Fibroblast of the aortic adventitia (primary cell): Measurements from ENCODE around the gene MDM4. TPM values are rescaled to one million over a fixed set of nuclear protein-coding genes. Genes with fewer than 3 reads are reported as not detected.

Source experiments
- DNase-seq: peaks from one replicate; pipeline ENCODE4 v3.0.0-alpha.2; 2010; ENCODE audit warnings: low read depth
- H3K4me3 ChIP-seq: 2 replicates; pipeline ENCODE4 v1.5.1; 2011; ENCODE audit warnings: low read depth, mild to moderate bottlenecking, control low read depth, low read length, moderate library complexity
- total RNA-seq: library from RNA; depleted of rRNA; stranded (reverse); fragments of >200 nt; gene quantifications from 2 replicates; pipeline ENCODE4 v1.2.3, GENCODE V29; 2012; ENCODE audit warnings: low replicate concordance
- TF ChIP-seq, protein P1 (sequence below): IDR thresholded peaks from 2 replicates; pipeline ENCODE4 v1.5.1; 2011; ENCODE audit warnings: mild to moderate bottlenecking, low read length, control low read depth, inconsistent platforms; ENCODE audit not compliant: insufficient read depth

Gene MDM4
- total RNA-seq, 1 donor = 55.1 TPM

DNA sequence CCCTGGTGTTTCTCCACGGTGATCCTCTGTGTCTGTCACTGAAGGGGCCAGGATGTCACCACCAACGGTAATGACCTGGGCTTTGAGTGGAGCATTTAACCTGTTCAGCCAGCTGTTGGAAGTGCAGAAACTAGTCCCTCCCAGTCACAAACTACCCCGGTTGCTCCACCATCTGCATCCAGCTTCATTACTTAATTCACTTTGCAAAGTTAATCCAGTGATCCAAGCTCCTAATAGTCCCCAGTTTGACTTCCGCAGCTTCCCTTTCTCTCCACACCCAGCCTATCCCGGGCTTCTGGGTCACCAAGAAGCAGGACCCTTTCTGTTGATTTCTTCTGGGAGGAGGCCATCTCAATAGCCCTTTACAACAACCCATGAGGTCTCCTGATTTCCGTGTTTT, 63.5 kb downstream of the MDM4 start:
- TF ChIP-seq, protein P1, sequence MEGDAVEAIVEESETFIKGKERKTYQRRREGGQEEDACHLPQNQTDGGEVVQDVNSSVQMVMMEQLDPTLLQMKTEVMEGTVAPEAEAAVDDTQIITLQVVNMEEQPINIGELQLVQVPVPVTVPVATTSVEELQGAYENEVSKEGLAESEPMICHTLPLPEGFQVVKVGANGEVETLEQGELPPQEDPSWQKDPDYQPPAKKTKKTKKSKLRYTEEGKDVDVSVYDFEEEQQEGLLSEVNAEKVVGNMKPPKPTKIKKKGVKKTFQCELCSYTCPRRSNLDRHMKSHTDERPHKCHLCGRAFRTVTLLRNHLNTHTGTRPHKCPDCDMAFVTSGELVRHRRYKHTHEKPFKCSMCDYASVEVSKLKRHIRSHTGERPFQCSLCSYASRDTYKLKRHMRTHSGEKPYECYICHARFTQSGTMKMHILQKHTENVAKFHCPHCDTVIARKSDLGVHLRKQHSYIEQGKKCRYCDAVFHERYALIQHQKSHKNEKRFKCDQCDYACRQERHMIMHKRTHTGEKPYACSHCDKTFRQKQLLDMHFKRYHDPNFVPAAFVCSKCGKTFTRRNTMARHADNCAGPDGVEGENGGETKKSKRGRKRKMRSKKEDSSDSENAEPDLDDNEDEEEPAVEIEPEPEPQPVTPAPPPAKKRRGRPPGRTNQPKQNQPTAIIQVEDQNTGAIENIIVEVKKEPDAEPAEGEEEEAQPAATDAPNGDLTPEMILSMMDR = no peak

GRCh38 chr1:204580862-204581261, 64.7 kb downstream of the MDM4 start:
- DNase-seq = no peak
- TF ChIP-seq, protein P1 = no peak
- no peak overlapping the region for H3K4me3 ChIP-seq

More for the DNA sequence above, 63.5 kb downstream of the MDM4 start:
- no peak for DNase-seq
- no peak overlapping the region for H3K4me3 ChIP-seq

GRCh38 chr1:204581759-204582158, 65.6 kb downstream of the MDM4 start:
- no peak overlapping the region for H3K4me3 ChIP-seq
- DNase-seq = no peak
- TF ChIP-seq, protein P1 = no peak

- TF ChIP-seq, protein P1 = no peak
- no peak for DNase-seq
- no peak overlapping the region for H3K4me3 ChIP-seq
Measured at GRCh38 chr1:204583909-204584632, 67.9 kb downstream of the MDM4 start.

DNA sequence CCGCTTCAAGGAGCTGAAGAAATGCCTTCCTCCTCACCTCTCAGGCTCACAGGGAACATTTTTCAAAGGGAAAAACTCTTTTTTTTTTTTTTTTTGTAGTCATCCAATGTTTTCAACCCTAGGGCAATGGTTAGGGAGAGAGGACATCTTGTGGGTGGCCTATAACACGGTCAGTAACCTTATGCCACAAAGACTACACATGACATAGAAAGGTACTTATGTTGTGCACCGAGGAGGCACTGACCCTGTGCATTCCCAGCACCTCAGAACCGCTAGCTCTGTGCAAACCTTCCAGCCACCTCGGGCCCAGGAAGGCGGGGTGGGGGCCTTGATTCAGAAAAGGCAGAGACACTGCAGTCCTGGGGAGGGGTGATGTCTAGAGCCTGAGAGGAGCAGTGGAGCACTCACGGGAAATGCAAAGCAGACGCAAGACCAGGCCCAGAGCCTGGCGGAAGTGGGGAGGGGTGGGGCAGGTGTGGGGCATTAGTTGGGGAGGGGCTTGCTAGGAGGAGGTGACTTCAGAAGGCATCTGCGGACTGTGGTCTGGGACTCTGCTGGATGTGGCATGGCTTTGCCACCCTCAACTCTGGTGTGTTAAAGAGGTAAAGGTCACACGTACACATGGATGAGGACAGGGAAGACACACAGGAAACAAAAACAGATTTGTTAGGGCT, 68.6 kb downstream of the MDM4 start:
- TF ChIP-seq, protein P1 = no peak
- no peak for DNase-seq

GRCh38 chr1:204587621-204588020, 71.4 kb downstream of the MDM4 start:
- TF ChIP-seq, protein P1 = no peak
- DNase-seq = no peak
- no peak overlapping the region for H3K4me3 ChIP-seq

More for the DNA sequence above, 68.6 kb downstream of the MDM4 start:
- no peak overlapping the region for H3K4me3 ChIP-seq
